Esophagus squamous epithelium (tissue), 4 donors: ENCODE data around the gene RPS4Y1.

Experiments used
- POLR2A ChIP-seq, 4 donors: fragments of 450-650 bp; IDR thresholded peaks; one replicate each; pipeline ENCODE4 v1.6.1; 2017; ENCODE audit warnings: antibody characterized with exemption in 4 of 4, mild to moderate bottlenecking in 4 of 4, moderate library complexity in 3 of 4
- TF ChIP-seq, protein P1 (sequence below), 6 experiments: fragments of 450-650 bp in 4 of 6; fragments of 200-600 bp in 2 of 6; sonication (generic) in 2 of 6; IDR thresholded peaks; one replicate each; pipeline ENCODE4 v1.5.1; 2016 to 2019; ENCODE audit warnings: antibody characterized with exemption in 6 of 6, mild to moderate bottlenecking in 4 of 6, moderate library complexity in 4 of 6

DNA sequence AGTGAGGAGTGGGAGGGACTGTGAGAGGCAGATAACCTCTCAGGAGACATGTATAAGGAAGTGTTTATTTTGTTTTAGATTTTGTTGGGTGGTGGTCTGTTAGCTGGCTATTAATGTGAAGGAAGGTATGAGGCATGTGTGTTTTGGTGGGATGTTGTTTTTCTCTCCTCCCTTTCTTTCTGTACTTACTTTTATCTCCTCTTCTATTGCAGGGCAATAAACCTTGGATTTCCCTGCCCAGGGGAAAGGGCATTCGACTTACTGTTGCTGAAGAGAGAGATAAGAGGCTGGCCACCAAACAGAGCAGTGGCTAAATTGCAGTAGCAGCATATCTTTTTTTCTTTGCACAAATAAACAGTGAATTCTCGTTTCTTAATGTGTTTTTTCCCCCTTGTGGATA is 25.2 kb downstream of the RPS4Y1 start:
- TF ChIP-seq, protein P1, sequence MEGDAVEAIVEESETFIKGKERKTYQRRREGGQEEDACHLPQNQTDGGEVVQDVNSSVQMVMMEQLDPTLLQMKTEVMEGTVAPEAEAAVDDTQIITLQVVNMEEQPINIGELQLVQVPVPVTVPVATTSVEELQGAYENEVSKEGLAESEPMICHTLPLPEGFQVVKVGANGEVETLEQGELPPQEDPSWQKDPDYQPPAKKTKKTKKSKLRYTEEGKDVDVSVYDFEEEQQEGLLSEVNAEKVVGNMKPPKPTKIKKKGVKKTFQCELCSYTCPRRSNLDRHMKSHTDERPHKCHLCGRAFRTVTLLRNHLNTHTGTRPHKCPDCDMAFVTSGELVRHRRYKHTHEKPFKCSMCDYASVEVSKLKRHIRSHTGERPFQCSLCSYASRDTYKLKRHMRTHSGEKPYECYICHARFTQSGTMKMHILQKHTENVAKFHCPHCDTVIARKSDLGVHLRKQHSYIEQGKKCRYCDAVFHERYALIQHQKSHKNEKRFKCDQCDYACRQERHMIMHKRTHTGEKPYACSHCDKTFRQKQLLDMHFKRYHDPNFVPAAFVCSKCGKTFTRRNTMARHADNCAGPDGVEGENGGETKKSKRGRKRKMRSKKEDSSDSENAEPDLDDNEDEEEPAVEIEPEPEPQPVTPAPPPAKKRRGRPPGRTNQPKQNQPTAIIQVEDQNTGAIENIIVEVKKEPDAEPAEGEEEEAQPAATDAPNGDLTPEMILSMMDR (IDR thresholded peaks at IDR 0.05): no peak
- no peak for TF ChIP-seq POLR2A (IDR thresholded peaks at IDR 0.05)
